Measurements from ENCODE around the gene GPR15LG. TPM values are rescaled to one million over a fixed set of nuclear protein-coding genes. Genes with fewer than 3 reads are reported as not detected.

GPR15LG gene
- not detected in 2 replicates for total RNA-seq (2014; rRNA removed; shearing (Covaris generic))

GRCh38 chr10:84173501-84173929 lies at the start of gene GPR15LG:
TSS of gene GPR15LG (plus strand) at chr10:84173801. CDS start at chr10:84173852, 51 bp downstream.

DNA sequence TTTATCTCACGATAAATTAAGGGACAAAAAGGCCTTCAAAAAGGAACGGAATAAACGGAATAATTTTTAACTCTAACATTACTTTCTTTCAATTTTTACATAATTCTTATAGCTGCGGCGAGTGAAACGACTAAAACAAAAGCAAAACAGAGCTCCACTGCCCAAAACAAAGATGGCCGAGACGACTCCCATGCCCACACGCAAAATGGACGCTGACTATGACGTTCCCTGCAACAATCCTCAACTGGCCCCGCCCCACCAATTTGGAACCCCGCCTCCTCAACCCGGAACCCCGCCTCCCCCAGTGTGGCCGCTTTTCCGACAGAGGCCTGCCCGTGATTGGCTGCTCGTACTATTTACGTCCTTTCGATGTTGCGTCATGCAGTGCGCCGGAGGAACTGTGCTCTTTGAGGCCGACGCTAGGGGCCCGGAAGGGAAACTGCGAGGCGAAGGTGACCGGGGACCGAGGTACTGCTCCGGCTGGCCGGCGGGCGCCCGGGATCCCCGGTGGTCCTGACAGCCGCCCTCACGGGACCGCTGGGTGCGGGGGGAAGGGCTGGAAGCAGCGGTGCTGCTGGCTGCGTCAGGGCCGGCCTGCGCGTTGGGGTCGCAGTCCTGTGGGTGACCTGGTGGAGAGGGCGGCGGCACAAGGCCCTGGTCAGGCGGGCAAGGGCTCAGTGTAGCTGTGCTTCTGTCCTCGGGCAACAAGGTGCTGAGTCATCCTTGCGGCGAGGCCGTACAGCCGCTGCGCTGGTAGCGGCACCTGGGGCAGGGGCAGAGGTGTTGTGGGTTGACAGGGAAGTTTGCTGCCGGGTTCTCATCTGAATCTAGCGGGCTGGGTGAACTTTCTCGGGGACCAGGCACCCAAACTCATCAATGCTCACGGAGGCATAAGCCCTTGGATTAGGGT lies 34.2 kb upstream of the GPR15LG start, which contains the start of gene GHITM:
Gene GHITM (plus strand): TSS at position 384 of the 910 bp plus-strand sequence. CDS start 1,992 bp downstream, outside the sequence.

GRCh38 chr10:84194424-84195043 lies 20.9 kb downstream of the GPR15LG start, which contains the start of gene CDHR1:
TSS of gene CDHR1 (plus strand) at chr10:84194537. CDS start at chr10:84194761, 224 bp downstream.

GRCh38 chr10:84225427-84226173 lies 52.0 kb downstream of the GPR15LG start, which contains the start of gene LRIT2:
TSS of gene LRIT2 (minus strand) at chr10:84225544. CDS start at chr10:84225520, 24 bp downstream.

Other genes with a start within 250 kb of the GPR15LG start
- 258 and 276 TPM in 2 replicates for gene GHITM, start 34.3 kb upstream of the GPR15LG start, total RNA-seq (2014; rRNA removed; shearing (Covaris generic))
- 0.30 and 0.50 TPM in 2 replicates for gene CDHR1, start 20.7 kb downstream of the GPR15LG start, total RNA-seq (2014; rRNA removed; shearing (Covaris generic))
- not detected in 2 replicates for gene LRIT2, start 51.7 kb downstream of the GPR15LG start, total RNA-seq (2014; rRNA removed; shearing (Covaris generic))
- not detected in 2 replicates for gene LRIT1, start 67.7 kb downstream of the GPR15LG start, total RNA-seq (2014; rRNA removed; shearing (Covaris generic))
- gene RGR, start 71.3 kb downstream of the GPR15LG start, total RNA-seq (2014; rRNA removed; shearing (Covaris generic)) = 0.79 and 0.85 TPM in 2 replicates
- 12.1 and 23.1 TPM in 2 replicates for gene CCSER2, start 154.8 kb downstream of the GPR15LG start, total RNA-seq (2014; rRNA removed; shearing (Covaris generic))

All from A375 (cell line).